ENCODE data around the gene ZNF385B.

DNA sequence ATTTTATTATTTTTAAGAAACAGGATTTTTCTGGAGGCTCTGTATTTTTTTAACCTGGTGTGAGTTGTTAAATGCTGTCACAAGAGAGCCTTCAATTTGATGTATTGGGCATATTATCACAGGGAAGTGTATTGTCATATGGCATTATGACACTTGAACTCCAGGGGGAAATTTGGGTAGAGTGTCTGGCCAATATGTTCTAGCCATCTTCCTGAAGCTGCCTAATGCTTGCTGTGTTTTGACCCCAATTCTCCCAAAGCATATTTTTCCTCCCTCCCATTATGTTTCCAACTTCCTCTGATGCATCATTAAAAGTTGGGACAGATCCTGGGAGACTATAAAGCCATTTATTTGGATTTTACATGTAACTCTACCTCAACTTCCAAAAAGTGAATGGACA is 382.6 kb downstream of the ZNF385B start:
- TF ChIP-seq POLR2A (IDR thresholded peaks at IDR 0.05) (no peak), CTCF (IDR thresholded peaks at IDR 0.05) (no peak)

Measured in Peyer's patch (tissue), 4 donors.